ENCODE results near the gene ARSI. TPM values are rescaled to one million over a fixed set of nuclear protein-coding genes. Genes with fewer than 3 reads are reported as not detected.

ARSI gene
- total RNA-seq, 2 donors from 2014 or later: 0.30 to 0.83 TPM

- Histone ChIP-seq H3K4me3 (peak overlapping the region in 1 of 2 donors; percentile 39), H3K27me3 (no peaks in the 10 kb centered on the region), H3K9me3 (no peaks in the 10 kb centered on the region), H3K36me3 (no peaks in the 10 kb centered on the region), H3K4me1 (peaks cover 0 to 16% of the 10 kb centered on the region in 2 donors), H3K27ac (peak overlapping the region in 1 of 2 donors; percentile 28)
- no peak for DNase-seq (ENCODE audit: low spot score)
- TF ChIP-seq CTCF (IDR thresholded peaks at IDR 0.05): no peak
These were observed 804 bp downstream of the ARSI start for GRCh38 chr5:150301901-150302300.

- H3K4me1 ChIP-seq: peaks cover 0 to 16% of the 10 kb centered on the region in 2 donors
- H3K36me3 ChIP-seq: no peaks in the 10 kb centered on the region
- no peak for DNase-seq (ENCODE audit: low spot score)
- no peak overlapping the region for H3K27ac ChIP-seq
- H3K27me3 ChIP-seq: no peaks in the 10 kb centered on the region
- no peaks in the 10 kb centered on the region for H3K9me3 ChIP-seq
- no peak overlapping the region for H3K4me3 ChIP-seq
- TF ChIP-seq CTCF (IDR thresholded peaks at IDR 0.05): no peak
These were observed 1.6 kb downstream of the ARSI start for GRCh38 chr5:150301170-150301505.

- no peak for TF ChIP-seq CTCF (IDR thresholded peaks at IDR 0.05)
- Histone ChIP-seq H3K4me3 (no peak overlapping the region), H3K4me1 (peaks cover 0 to 16% of the 10 kb centered on the region in 2 donors), H3K27me3 (no peaks in the 10 kb centered on the region), H3K9me3 (no peaks in the 10 kb centered on the region), H3K27ac (no peak overlapping the region), H3K36me3 (no peaks in the 10 kb centered on the region)
- DNase-seq (ENCODE audit: low spot score): no peak
These were observed 2.1 kb downstream of the ARSI start for GRCh38 chr5:150300496-150301169.

GRCh38 chr5:150299571-150300327 is 3.0 kb downstream of the ARSI start:
- H3K27ac ChIP-seq: peak overlapping the region in 1 of 2 donors; percentile 38
- no peaks in the 10 kb centered on the region for H3K27me3 ChIP-seq
- DNase-seq (ENCODE audit: low spot score): no peak
- H3K4me3 ChIP-seq: no peak overlapping the region
- TF ChIP-seq CTCF (IDR thresholded peaks at IDR 0.05): no peak
- H3K4me1 ChIP-seq: peaks cover 0 to 21% of the 10 kb centered on the region in 2 donors
- no peaks in the 10 kb centered on the region for H3K36me3 ChIP-seq
- H3K9me3 ChIP-seq: no peaks in the 10 kb centered on the region

GRCh38 chr5:150298701-150299451 is 3.8 kb downstream of the ARSI start:
- Histone ChIP-seq H3K4me1 (peaks cover 0 to 21% of the 10 kb centered on the region in 2 donors), H3K4me3 (no peak overlapping the region), H3K27me3 (no peaks in the 10 kb centered on the region), H3K9me3 (no peaks in the 10 kb centered on the region), H3K27ac (peak overlapping the region in 1 of 2 donors; percentile 31), H3K36me3 (no peaks in the 10 kb centered on the region)
- TF ChIP-seq CTCF (IDR thresholded peaks at IDR 0.05): no peak
- peak; percentile 66 for DNase-seq (ENCODE audit: low spot score)

Data from right atrium auricular region (tissue), 2 donors.